Epithelial cell of esophagus (primary cell): ENCODE measurements around the gene GABRB1.

Experiments
- DNase-seq: peaks from one replicate; pipeline ENCODE4 v3.0.0; 2010; ENCODE audit warnings: low read depth
- H3K4me3 ChIP-seq: 2 replicates; pipeline ENCODE4 v1.5.1; 2011; ENCODE audit warnings: mild to moderate bottlenecking, low read length, control low read depth
- TF ChIP-seq, protein P1 (sequence below): IDR thresholded peaks from 2 replicates; pipeline ENCODE4 v1.5.1; 2011; ENCODE audit warnings: low read depth, mild to moderate bottlenecking, low read length, control low read depth, inconsistent platforms; ENCODE audit not compliant: insufficient read depth; ENCODE audit errors: missing control alignments

Gene GABRB1

DNA sequence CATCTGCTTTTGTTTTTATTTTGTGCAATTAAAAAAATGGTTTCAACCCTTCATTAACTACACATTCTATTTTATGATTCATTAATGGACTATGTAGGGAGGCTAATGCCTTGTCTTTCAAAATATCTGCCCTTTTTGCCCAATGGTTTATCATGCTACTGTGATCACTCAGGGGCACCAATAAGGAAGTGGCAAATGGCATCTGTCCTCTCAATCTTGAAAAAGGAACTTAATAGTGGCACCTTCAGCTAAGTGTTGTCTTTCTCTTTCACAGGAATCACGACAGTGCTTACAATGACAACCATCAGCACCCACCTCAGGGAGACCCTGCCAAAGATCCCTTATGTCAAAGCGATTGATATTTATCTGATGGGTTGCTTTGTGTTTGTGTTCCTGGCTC, 375.0 kb downstream of the GABRB1 start:
- H3K4me3 ChIP-seq, result no peak overlapping the region
- TF ChIP-seq, protein P1, sequence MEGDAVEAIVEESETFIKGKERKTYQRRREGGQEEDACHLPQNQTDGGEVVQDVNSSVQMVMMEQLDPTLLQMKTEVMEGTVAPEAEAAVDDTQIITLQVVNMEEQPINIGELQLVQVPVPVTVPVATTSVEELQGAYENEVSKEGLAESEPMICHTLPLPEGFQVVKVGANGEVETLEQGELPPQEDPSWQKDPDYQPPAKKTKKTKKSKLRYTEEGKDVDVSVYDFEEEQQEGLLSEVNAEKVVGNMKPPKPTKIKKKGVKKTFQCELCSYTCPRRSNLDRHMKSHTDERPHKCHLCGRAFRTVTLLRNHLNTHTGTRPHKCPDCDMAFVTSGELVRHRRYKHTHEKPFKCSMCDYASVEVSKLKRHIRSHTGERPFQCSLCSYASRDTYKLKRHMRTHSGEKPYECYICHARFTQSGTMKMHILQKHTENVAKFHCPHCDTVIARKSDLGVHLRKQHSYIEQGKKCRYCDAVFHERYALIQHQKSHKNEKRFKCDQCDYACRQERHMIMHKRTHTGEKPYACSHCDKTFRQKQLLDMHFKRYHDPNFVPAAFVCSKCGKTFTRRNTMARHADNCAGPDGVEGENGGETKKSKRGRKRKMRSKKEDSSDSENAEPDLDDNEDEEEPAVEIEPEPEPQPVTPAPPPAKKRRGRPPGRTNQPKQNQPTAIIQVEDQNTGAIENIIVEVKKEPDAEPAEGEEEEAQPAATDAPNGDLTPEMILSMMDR, result no peak
- no peak for DNase-seq

DNA sequence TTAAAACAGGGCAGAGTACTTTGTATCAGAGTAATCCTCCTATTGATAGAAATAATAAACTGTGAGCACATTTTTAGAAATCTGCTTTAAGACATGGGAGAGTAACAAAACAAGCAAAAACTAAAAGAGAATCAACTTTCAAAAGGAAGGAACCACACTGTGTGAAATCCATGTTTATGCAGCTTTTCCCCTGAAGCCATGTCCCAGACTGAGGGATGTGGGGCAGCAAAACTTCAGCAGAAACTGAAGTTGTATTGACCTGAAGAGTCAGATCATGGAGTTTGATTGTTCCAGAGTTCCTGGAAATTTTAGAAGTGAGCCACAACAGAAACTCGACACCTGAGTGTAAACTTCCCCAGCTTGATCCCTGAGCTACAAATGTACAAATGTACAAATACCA, 378.9 kb downstream of the GABRB1 start:
- no peak for DNase-seq
- H3K4me3 ChIP-seq, result no peak overlapping the region
- TF ChIP-seq, protein P1, result no peak

DNA sequence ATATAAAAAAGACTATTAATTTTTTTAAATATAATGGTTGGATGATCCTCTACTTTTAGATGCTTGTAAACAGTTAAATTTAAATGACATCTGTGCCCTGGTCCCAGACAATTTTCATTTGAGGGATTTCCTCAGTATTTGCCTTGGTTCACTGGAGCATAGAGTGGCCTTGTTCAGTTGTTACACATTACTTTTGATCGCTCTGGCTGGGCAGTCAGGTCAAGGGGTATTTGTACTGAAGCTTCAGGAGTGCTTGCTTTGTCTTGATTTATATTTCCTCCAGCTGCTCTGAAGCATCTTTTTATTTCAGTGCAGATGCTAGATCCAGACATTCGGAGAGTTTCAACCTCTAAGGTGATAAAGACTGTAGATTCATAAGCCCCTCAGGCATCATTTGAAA, 382.2 kb downstream of the GABRB1 start:
- no peak for DNase-seq
- TF ChIP-seq, protein P1, result no peak
- no peak overlapping the region for H3K4me3 ChIP-seq

DNA sequence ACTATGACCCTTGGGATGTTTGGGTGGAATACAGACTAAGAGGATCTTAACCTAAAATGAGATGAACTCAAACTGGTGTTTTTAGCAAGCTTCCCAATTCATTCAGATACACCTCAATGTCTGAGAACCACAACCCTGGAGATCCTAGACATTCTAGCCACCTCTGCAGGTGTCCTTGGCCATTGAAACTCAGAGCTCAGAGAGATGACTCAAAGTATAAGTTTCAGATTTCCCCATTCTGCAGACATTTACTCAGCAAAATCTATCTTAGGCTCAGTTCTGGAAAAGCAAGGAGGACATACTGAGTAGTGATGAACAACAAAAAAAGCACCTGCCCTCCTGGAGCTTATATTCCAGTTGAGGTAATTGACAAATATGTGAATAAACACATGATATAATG, 384.4 kb downstream of the GABRB1 start:
- DNase-seq, result no peak
- TF ChIP-seq, protein P1, result no peak
- H3K4me3 ChIP-seq, result no peak overlapping the region

DNA sequence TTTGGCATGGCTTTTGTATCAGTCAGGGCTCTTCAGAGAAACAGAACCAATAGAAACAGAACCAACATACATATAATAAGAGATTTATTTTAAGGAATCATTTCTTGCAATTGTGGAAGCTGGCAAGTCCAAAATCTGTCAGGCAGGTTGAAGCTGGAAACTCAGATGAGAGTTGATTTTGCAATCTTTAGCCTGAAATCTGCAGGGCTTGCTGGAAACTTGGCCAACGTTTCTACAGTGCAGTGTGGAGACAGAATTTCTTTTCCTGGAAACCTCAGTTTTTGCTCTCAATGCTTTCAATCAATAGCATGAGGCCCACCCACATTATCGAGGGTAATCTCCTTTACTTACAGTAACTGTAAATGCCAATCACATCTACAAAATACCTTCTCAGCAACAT, 386.8 kb downstream of the GABRB1 start:
- DNase-seq, result no peak
- TF ChIP-seq, protein P1, result no peak
- H3K4me3 ChIP-seq, result no peak overlapping the region

DNA sequence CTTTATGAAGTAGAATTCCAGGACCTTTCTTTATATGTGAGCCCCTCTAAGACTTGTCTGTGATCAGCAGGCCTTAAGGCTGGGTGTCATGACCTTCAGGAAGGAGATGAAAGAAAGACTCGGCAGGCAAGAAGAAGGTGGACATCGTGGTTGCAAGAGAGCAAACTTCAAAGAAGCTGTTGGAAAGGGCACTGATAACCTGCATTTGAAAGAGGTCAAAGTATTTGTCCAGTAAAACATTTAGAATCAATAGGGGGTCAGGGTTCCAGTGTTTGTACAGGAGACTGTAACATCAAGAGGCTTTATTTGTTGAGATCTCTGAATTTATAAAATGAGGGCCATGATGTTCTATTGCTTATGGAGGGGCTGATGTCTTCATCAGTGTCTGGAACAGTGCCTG, 387.9 kb downstream of the GABRB1 start:
- no peak overlapping the region for H3K4me3 ChIP-seq
- DNase-seq, result no peak
- TF ChIP-seq, protein P1, result no peak

DNA sequence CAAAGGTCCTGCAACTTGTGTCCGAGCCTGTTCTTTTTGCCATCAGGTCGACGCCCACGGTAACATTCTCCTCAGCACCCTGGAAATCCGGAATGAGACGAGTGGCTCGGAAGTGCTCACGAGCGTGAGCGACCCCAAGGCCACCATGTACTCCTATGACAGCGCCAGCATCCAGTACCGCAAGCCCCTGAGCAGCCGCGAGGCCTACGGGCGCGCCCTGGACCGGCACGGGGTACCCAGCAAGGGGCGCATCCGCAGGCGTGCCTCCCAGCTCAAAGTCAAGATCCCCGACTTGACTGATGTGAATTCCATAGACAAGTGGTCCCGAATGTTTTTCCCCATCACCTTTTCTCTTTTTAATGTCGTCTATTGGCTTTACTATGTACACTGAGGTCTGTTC, 394.3 kb downstream of the GABRB1 start:
- no peak overlapping the region for H3K4me3 ChIP-seq
- TF ChIP-seq, protein P1, result no peak
- DNase-seq, result no peak
